ENCODE measurements around the gene SH2D2A. TPM values are rescaled to one million over a fixed set of nuclear protein-coding genes. Genes with fewer than 3 reads are reported as not detected.

The SH2D2A gene
- polyA plus RNA-seq, 1 donor from 2014 or later = not detected

DNA sequence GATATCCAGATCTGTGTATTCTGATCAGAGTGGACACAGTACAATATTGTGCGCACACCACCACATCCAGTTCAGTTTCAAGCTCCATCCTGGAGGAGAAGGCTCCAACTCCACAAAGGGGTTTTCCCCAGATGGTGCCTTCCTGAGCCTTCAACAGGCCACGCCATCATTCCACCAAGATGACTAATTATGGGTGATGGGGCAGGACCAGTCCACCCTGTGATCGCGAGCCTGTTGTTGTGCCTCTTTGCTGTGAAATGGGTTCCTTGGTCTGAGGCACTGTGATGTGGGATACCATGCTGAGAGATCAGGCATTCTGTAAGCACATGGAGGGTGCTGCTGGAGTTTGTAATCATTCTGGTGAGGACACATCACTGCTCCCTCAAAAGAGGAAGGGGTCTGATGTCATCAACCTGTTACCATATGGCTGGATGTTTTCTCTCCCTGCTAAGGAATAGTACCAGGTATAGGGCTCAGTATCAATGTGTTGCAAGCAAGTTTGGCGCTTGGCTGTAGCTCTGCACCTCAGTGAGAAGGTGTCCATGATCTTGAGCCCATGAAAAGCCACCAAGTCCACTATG, 6.7 kb upstream of the SH2D2A start:
- no peaks in the 10 kb centered on the region for H3K36me3 ChIP-seq (ENCODE audit: insufficient read depth, low read length)
- no peak for TF ChIP-seq MXI1 (conservative IDR thresholded peaks at IDR 0.05; ENCODE audit: poor library complexity, severe bottlenecking)
- TF ChIP-seq RAD21 (conservative IDR thresholded peaks at IDR 0.05) = no peak
- no peak for TF ChIP-seq EP300 (conservative IDR thresholded peaks at IDR 0.05; ENCODE audit: poor library complexity, severe bottlenecking)
- no peak for TF ChIP-seq EZH2 (IDR thresholded peaks at IDR 0.05; ENCODE audit: borderline replicate concordance, insufficient read depth, low read length, poor library complexity, severe bottlenecking)
- no peak for TF ChIP-seq TAF1 (IDR thresholded peaks at IDR 0.05; ENCODE audit: low read depth)
- TF ChIP-seq, protein P1, sequence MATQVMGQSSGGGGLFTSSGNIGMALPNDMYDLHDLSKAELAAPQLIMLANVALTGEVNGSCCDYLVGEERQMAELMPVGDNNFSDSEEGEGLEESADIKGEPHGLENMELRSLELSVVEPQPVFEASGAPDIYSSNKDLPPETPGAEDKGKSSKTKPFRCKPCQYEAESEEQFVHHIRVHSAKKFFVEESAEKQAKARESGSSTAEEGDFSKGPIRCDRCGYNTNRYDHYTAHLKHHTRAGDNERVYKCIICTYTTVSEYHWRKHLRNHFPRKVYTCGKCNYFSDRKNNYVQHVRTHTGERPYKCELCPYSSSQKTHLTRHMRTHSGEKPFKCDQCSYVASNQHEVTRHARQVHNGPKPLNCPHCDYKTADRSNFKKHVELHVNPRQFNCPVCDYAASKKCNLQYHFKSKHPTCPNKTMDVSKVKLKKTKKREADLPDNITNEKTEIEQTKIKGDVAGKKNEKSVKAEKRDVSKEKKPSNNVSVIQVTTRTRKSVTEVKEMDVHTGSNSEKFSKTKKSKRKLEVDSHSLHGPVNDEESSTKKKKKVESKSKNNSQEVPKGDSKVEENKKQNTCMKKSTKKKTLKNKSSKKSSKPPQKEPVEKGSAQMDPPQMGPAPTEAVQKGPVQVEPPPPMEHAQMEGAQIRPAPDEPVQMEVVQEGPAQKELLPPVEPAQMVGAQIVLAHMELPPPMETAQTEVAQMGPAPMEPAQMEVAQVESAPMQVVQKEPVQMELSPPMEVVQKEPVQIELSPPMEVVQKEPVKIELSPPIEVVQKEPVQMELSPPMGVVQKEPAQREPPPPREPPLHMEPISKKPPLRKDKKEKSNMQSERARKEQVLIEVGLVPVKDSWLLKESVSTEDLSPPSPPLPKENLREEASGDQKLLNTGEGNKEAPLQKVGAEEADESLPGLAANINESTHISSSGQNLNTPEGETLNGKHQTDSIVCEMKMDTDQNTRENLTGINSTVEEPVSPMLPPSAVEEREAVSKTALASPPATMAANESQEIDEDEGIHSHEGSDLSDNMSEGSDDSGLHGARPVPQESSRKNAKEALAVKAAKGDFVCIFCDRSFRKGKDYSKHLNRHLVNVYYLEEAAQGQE (IDR thresholded peaks at IDR 0.05; ENCODE audit: borderline replicate concordance) = no peak
- no peak for TF ChIP-seq POLR2AphosphoS5 (IDR thresholded peaks at IDR 0.05)
- TF ChIP-seq SMC3 (conservative IDR thresholded peaks at IDR 0.05; ENCODE audit: poor library complexity) = no peak
- TF ChIP-seq, protein P2, sequence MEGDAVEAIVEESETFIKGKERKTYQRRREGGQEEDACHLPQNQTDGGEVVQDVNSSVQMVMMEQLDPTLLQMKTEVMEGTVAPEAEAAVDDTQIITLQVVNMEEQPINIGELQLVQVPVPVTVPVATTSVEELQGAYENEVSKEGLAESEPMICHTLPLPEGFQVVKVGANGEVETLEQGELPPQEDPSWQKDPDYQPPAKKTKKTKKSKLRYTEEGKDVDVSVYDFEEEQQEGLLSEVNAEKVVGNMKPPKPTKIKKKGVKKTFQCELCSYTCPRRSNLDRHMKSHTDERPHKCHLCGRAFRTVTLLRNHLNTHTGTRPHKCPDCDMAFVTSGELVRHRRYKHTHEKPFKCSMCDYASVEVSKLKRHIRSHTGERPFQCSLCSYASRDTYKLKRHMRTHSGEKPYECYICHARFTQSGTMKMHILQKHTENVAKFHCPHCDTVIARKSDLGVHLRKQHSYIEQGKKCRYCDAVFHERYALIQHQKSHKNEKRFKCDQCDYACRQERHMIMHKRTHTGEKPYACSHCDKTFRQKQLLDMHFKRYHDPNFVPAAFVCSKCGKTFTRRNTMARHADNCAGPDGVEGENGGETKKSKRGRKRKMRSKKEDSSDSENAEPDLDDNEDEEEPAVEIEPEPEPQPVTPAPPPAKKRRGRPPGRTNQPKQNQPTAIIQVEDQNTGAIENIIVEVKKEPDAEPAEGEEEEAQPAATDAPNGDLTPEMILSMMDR (IDR thresholded peaks at IDR 0.05; ENCODE audit: poor library complexity, severe bottlenecking) = no peak
- no peak overlapping the region for H2AFZ ChIP-seq (ENCODE audit: low read depth, low read length)
- no peaks in the 10 kb centered on the region for H3K79me2 ChIP-seq (replicated peaks; ENCODE audit: insufficient read depth, low read length)
- no peak overlapping the region for H3K4me2 ChIP-seq (ENCODE audit: low read length)
- no peaks in the 10 kb centered on the region for H3K9me2 ChIP-seq (ENCODE audit: insufficient read depth, low read length)
- no peak overlapping the region for H3K4me3 ChIP-seq (ENCODE audit: low read length)
- H4K20me1 ChIP-seq (ENCODE audit: insufficient read depth) = no peaks in the 10 kb centered on the region
- H3F3A ChIP-seq (ENCODE audit: insufficient read depth, low read length, poor library complexity, severe bottlenecking) = no peaks in the 10 kb centered on the region
- H3K27me3 ChIP-seq (ENCODE audit: insufficient read depth, low read depth, low read length) = peaks cover 2% of the 10 kb centered on the region
- no peaks in the 10 kb centered on the region for H3K9me3 ChIP-seq (ENCODE audit: low read length)
- H3K27ac ChIP-seq (ENCODE audit: low read length) = no peak overlapping the region
- H3K9ac ChIP-seq (ENCODE audit: low read length) = no peak overlapping the region

DNA sequence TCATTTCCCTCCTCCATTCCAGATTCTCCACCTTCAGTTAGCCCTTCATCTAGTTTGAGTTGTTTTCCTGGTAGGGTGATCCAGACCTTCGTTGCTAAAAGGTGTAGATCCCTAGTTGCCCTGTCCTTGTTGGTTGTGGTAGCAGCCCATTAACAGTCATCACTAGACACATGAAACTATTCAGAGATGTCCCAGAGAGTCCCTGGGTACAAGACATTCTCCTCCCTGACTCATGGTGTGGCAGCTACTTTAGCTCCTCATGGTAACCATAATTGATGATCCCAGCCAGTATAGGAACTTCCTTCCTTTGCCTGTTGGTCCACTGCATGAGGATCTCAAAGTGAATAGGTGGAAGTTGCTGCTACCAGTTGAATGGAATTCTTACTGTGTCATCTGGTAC, 6.0 kb upstream of the SH2D2A start:
- Histone ChIP-seq H3K27me3 (ENCODE audit: insufficient read depth, low read depth, low read length) (peaks cover 2% of the 10 kb centered on the region), H3K4me3 (ENCODE audit: low read length) (no peak overlapping the region), H3K9me3 (ENCODE audit: low read length) (no peaks in the 10 kb centered on the region), H3K79me2 (replicated peaks; ENCODE audit: insufficient read depth, low read length) (no peaks in the 10 kb centered on the region), H3F3A (ENCODE audit: insufficient read depth, low read length, poor library complexity, severe bottlenecking) (no peaks in the 10 kb centered on the region), H3K9me2 (ENCODE audit: insufficient read depth, low read length) (no peaks in the 10 kb centered on the region), H4K20me1 (ENCODE audit: insufficient read depth) (no peaks in the 10 kb centered on the region), H3K27ac (ENCODE audit: low read length) (no peak overlapping the region), H3K4me2 (ENCODE audit: low read length) (no peak overlapping the region), H3K9ac (ENCODE audit: low read length) (no peak overlapping the region), H2AFZ (ENCODE audit: low read depth, low read length) (no peak overlapping the region), H3K36me3 (ENCODE audit: insufficient read depth, low read length) (no peaks in the 10 kb centered on the region)
- no peak for TF ChIP-seq TAF1 (IDR thresholded peaks at IDR 0.05; ENCODE audit: low read depth)
- no peak for TF ChIP-seq EZH2 (IDR thresholded peaks at IDR 0.05; ENCODE audit: borderline replicate concordance, insufficient read depth, low read length, poor library complexity, severe bottlenecking)
- no peak for TF ChIP-seq MXI1 (conservative IDR thresholded peaks at IDR 0.05; ENCODE audit: poor library complexity, severe bottlenecking)
- TF ChIP-seq, protein P1 (IDR thresholded peaks at IDR 0.05; ENCODE audit: borderline replicate concordance) = no peak
- TF ChIP-seq SMC3 (conservative IDR thresholded peaks at IDR 0.05; ENCODE audit: poor library complexity) = no peak
- no peak for TF ChIP-seq EP300 (conservative IDR thresholded peaks at IDR 0.05; ENCODE audit: poor library complexity, severe bottlenecking)
- no peak for TF ChIP-seq RAD21 (conservative IDR thresholded peaks at IDR 0.05)
- TF ChIP-seq, protein P2 (IDR thresholded peaks at IDR 0.05; ENCODE audit: poor library complexity, severe bottlenecking) = no peak
- TF ChIP-seq POLR2AphosphoS5 (IDR thresholded peaks at IDR 0.05) = no peak
